K562 (cell line): ENCODE data around the gene BCR. TPM values are rescaled to one million over a fixed set of nuclear protein-coding genes. Genes with fewer than 3 reads are reported as not detected.

Experiments used
- ATAC-seq: fragments of 200-7000 bp; cut with Tn5 transposase; 3 replicates; pipeline ENCODE4 v1.9.1; 2020; ENCODE audit warnings: moderate library complexity
- BruUV-seq: library from RNA; stranded (reverse); fragments of 400-500 nt; replicated peaks from 2 replicates; lab custom pipeline; 2021; lab: Mats Ljungman, UMichigan
- CTCF ChIA-PET: fragments of 300-600 bp; formaldehyde crosslinking; extraction: SDS; loops from one replicate; lab custom pipeline; 2021; ENCODE audit warnings: low intra/inter-chr PET ratio; lab: Yijun Ruan, JAX
- POLR2A ChIA-PET: fragments of 300-600, 350-650 bp; sonication (Branson Sonifier 250); formaldehyde crosslinking; extraction: SDS; loops from one replicate; lab custom pipeline; 2021; ENCODE audit warnings: antibody characterized with exemption, inconsistent platforms; lab: Yijun Ruan, JAX
- DNase-seq, 4 experiments: peaks; one replicate each; pipeline versions ENCODE4 v3.0.0 to v3.0.0-alpha.2; 2011 to 2018; ENCODE audit warnings: low spot score in 3 of 4, mixed read lengths in 3 of 4; ENCODE audit errors: extremely low read depth in 1 of 4
- FAIRE-seq: peaks from 2 replicates; lab custom pipeline; 2011; peaks lifted over from hg19 to GRCh38; lab: Jason Lieb, UNC
- H2AFZ ChIP-seq: 2 replicates; pipeline ENCODE4 v1.6.0; 2011; ENCODE audit warnings: low read depth, low read length, control low read depth, inconsistent platforms
- H3K27ac ChIP-seq: fragments of 200-600 bp; 3 replicates; pipeline ENCODE4 v1.8.0; 2011; ENCODE audit warnings: low read depth, mild to moderate bottlenecking, control low read depth, inconsistent platforms, low read length, moderate library complexity, mixed read lengths; ENCODE audit errors: extremely low read depth
- H3K27me3 ChIP-seq, 2 experiments: fragments of 300-600 bp in 1 of 2; 2 replicates in 1 of 2; 3 replicates in 1 of 2; pipeline versions ENCODE4 v1.6.0 to v1.8.0; 2011; ENCODE audit warnings: inconsistent platforms in 2 of 2, low read length in 2 of 2, mild to moderate bottlenecking in 1 of 2, mixed read lengths in 1 of 2, moderate library complexity in 1 of 2; ENCODE audit not compliant: control insufficient read depth in 2 of 2, insufficient read depth in 2 of 2
- H3K36me3 ChIP-seq: fragments of 300-600 bp; 3 replicates; pipeline ENCODE4 v1.8.0; 2011; ENCODE audit warnings: mild to moderate bottlenecking, low read length, inconsistent platforms; ENCODE audit not compliant: control insufficient read depth, insufficient read depth
- H3K4me1 ChIP-seq, 2 experiments: fragments of 200-600 bp in 1 of 2; replicated peaks in 1 of 2; 2 replicates in 1 of 2; 3 replicates in 1 of 2; pipeline versions ENCODE4 v1.5.1 to v1.8.0; 2011; ENCODE audit warnings: inconsistent platforms in 2 of 2, low read length in 2 of 2, mild to moderate bottlenecking in 1 of 2, mixed read lengths in 1 of 2, moderate library complexity in 1 of 2; ENCODE audit not compliant: control insufficient read depth in 2 of 2, insufficient read depth in 2 of 2
- H3K4me2 ChIP-seq: 2 replicates; pipeline ENCODE4 v1.6.1; 2011; ENCODE audit warnings: low read length, control low read depth, inconsistent platforms, mixed read lengths; ENCODE audit not compliant: insufficient read depth
- H3K4me3 ChIP-seq: fragments of 200-600 bp; sonication (generic), shearing (Covaris generic); 2 replicates; pipeline ENCODE4 v1.5.1; 2016; ENCODE audit warnings: control low read depth, inconsistent platforms
- H3K79me2 ChIP-seq: fragments of 200-600 bp; 3 replicates; pipeline ENCODE4 v1.8.0; 2011; ENCODE audit warnings: low read length, inconsistent platforms; ENCODE audit not compliant: control insufficient read depth, insufficient read depth
- H3K9ac ChIP-seq, 2 experiments: 2 replicates each; pipeline versions ENCODE4 v1.6.0 to v1.6.1; 2011; ENCODE audit warnings: low read depth in 2 of 2, low read length in 2 of 2, control low read depth in 1 of 2, inconsistent platforms in 1 of 2, mild to moderate bottlenecking in 1 of 2, mixed read lengths in 1 of 2; ENCODE audit not compliant: insufficient read depth in 1 of 2
- H3K9me1 ChIP-seq: one replicate; pipeline ENCODE4 v1.6.0; 2011; ENCODE audit warnings: inconsistent platforms, mild to moderate bottlenecking, low read length, moderate library complexity; ENCODE audit not compliant: control insufficient read depth, insufficient read depth
- H3K9me3 ChIP-seq: replicated peaks from 2 replicates; pipeline ENCODE4 v1.5.1; 2011; ENCODE audit warnings: low read depth, low read length, inconsistent platforms; ENCODE audit not compliant: control insufficient read depth, insufficient read depth
- H4K20me1 ChIP-seq: replicated peaks from 2 replicates; pipeline ENCODE4 v1.6.1; 2011; ENCODE audit warnings: low read length, inconsistent platforms, mixed read lengths; ENCODE audit not compliant: control insufficient read depth, insufficient read depth
- SMARCA5 ChIP-seq: fragments of 450-650 bp; IDR thresholded peaks from 2 replicates; pipeline ENCODE4 v1.6.1; 2016
- WGBS: fragments of 100-300 bp; shearing (Covaris generic); methylation state at CpG from one replicate; pipeline ENCODE4 v1.1.6; 2016; ENCODE audit warnings: low coverage, mixed read lengths; ENCODE audit not compliant: insufficient coverage; ENCODE audit errors: missing lambda C conversion rate; 5-methylcytosine and 5-hydroxymethylcytosine counted together
- in situ Hi-C: fragments of 300-500 bp; cut with MboI; formaldehyde crosslinking; loops from 4 replicates; pipeline ENCODE4 v1.15.0; 2018; ENCODE audit warnings: inconsistent platforms, mixed read lengths
- intact Hi-C: fragments of 100-400 bp; cut with micrococcal nuclease; formaldehyde crosslinking; loops from 2 replicates; pipeline ENCODE4 v1.14.2; 2022
- polyA plus RNA-seq, 8 experiments: library from polyadenylated mRNA; depleted of rRNA in 4 of 8; stranded (reverse) in 5 of 8; unstranded in 3 of 8; fragments of >200 nt; fragmentation: Nextera tagmentation in 2 of 8; fragmentation: Illumina TruSeq in 1 of 8; extraction: Ambion mirVana in 2 of 8; extraction: Trizol in 1 of 8; gene quantifications; 2 replicates each; pipeline versions ENCODE4 v1.2.1 to v1.2.3, GENCODE V29; 2011 to 2014; ENCODE audit warnings: inconsistent platforms in 1 of 8, missing spikeins in 1 of 8
- total RNA-seq, 7 experiments: library from RNA; depleted of rRNA in 6 of 7; stranded (reverse); fragments of >200 nt in 6 of 7; fragmentation: Illumina TruSeq in 2 of 7; extraction: Trizol in 2 of 7; gene quantifications; 2 replicates each; pipeline versions ENCODE4 v1.2.1 to v1.2.3, GENCODE V29; 2011 to 2021; ENCODE audit warnings: low replicate concordance in 1 of 7
- TF ChIP-seq, protein P1 (sequence below): sonication (generic); formaldehyde crosslinking; IDR thresholded peaks from 2 replicates; pipeline ENCODE4 v1.8.1; 2023; ENCODE audit warnings: mild to moderate bottlenecking, missing genetic modification reagents, moderate library complexity

Gene BCR
- total and polyA plus RNA-seq, 9 of the 15 experiments (the other 6 are each of a cell fraction or from before 2014, with no cell fraction given): 0.41 to 150 (median 45.6) TPM

DNA sequence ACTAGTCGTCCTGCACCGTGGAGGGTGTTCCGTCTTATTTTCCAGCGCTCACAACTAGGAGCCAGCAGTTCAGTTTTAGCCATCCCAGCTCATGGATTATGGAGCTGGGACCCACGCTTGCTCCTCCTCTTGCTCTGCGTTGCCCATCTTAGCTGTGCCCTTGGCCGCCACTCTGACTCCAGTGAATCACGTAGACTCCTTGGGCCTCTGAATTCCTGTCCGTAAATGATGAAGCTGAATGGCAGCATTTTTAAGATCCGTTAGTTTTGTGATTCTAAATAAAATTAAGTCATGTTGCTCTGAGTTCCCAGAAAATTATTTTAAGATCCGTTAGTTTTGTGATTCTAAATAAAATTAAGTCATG, 23.8 kb downstream of the BCR start:
- Histone ChIP-seq H3K9me1 (peaks cover 30% of the 10 kb centered on the region), H3K79me2 (peaks cover 71% of the 10 kb centered on the region), H3K4me1 (peaks cover 0 to 8% of the 10 kb centered on the region in 2 experiments; a peak in 2 of 5 replicates), H3K9me3 (no peaks in the 10 kb centered on the region), H2AFZ (no peak overlapping the region), H3K9ac (peak overlapping the region in 1 of 2 experiments; percentile 8; a peak in 2 of 4 replicates), H3K27ac (no peak overlapping the region; the same call in 2 of the 3 replicates), H3K4me3 (no peak overlapping the region), H3K27me3 (no peaks in the 10 kb centered on the region; a peak in 1 of 5 replicates), H3K4me2 (no peak overlapping the region), H4K20me1 (peaks cover 35% of the 10 kb centered on the region), H3K36me3 (peaks cover 58% of the 10 kb centered on the region)
- POLR2A ChIA-PET: interaction anchor here (0.9 to 86.5 kb wide), 6 partner anchors 3 to 210 kb away, joined by 3 to 3476 read pairs (median 5); partner anchors contain the start of genes BCR and RAB36
- TF ChIP-seq, protein P1, sequence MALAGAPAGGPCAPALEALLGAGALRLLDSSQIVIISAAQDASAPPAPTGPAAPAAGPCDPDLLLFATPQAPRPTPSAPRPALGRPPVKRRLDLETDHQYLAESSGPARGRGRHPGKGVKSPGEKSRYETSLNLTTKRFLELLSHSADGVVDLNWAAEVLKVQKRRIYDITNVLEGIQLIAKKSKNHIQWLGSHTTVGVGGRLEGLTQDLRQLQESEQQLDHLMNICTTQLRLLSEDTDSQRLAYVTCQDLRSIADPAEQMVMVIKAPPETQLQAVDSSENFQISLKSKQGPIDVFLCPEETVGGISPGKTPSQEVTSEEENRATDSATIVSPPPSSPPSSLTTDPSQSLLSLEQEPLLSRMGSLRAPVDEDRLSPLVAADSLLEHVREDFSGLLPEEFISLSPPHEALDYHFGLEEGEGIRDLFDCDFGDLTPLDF (CRISPR knock-in tag): 0 out of 2 replicates have a peak, but pooled peaks have one; percentile 22
- TF ChIP-seq SMARCA5: no peak
- ATAC-seq (no peak), DNase-seq (no peak), FAIRE-seq (no peak)
- WGBS: 87% methylated on average over 11 of the region's 11 CpGs
- in situ Hi-C loops (no loop called here), intact Hi-C loops (no loop called here)
- no TSS peak for BruUV-seq
- CTCF ChIA-PET: no interaction called here
